Measurements from ENCODE around the gene RARRES2. TPM values are rescaled to one million over a fixed set of nuclear protein-coding genes. Genes with fewer than 3 reads are reported as not detected.

Gene RARRES2
- total RNA-seq, 1 experiment from 2014 or later = 60.9 TPM

DNA sequence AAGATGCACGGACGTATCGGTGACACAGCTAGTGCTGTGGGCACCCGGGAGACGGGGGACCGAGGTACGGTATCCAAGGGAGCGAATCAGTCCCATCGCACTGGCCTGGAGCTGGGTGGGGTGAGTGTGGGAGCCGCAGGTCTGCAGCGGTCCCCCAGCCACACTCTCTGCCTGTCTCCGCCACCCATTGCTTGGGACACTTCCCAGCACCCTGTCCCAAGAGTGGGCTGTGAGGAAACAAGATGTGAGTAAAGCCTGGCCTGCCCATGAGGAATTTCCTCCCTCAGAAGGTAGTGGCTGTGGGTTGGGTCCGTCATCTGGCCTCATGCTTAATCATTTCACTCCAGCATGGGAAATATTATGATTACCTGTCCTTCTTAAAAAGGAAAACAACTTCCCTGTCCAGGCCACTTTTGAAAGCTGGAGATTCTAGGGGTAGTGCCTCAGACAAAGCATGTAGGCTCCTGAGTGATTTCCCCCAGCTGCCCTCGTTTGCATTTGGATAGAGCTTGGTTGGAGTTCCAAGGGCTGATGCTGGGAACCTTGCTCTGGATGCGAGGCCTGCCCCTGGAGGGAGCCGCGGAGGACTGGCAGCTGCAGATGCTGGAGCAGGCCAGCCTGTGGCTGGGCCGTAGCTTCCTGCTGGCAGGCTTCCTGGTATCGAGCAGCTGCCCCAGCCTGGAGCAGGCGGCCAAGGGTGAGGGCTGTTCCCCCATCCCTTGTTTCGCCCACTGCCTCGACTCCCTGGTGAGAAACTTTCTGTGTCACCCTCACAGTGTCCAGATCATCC is 11.9 kb downstream of the RARRES2 start:
- no peaks in the 10 kb centered on the region; a peak in 1 of 5 replicates for H3K9me3 Mint-ChIP-seq
- H3K9me3 ChIP-seq (ENCODE audit: control insufficient read depth, low read depth, low read length) = no peaks in the 10 kb centered on the region
- TF ChIP-seq, protein P1, sequence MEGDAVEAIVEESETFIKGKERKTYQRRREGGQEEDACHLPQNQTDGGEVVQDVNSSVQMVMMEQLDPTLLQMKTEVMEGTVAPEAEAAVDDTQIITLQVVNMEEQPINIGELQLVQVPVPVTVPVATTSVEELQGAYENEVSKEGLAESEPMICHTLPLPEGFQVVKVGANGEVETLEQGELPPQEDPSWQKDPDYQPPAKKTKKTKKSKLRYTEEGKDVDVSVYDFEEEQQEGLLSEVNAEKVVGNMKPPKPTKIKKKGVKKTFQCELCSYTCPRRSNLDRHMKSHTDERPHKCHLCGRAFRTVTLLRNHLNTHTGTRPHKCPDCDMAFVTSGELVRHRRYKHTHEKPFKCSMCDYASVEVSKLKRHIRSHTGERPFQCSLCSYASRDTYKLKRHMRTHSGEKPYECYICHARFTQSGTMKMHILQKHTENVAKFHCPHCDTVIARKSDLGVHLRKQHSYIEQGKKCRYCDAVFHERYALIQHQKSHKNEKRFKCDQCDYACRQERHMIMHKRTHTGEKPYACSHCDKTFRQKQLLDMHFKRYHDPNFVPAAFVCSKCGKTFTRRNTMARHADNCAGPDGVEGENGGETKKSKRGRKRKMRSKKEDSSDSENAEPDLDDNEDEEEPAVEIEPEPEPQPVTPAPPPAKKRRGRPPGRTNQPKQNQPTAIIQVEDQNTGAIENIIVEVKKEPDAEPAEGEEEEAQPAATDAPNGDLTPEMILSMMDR (conservative IDR thresholded peaks at IDR 0.05) = peak; percentile 18; the same call in 1 of the 3 replicates
- H3K27me3 Mint-ChIP-seq (ENCODE audit: low read depth) = peaks cover 38% of the 10 kb centered on the region
- H2BK120ac ChIP-seq (ENCODE audit: low read depth, low read length, poor library complexity, severe bottlenecking) = no peak overlapping the region
- DNase-seq = peak; percentile 91
- peak overlapping the region in 1 of 2 experiments; percentile 22; a peak in 2 of 5 replicates for H3K4me3 Mint-ChIP-seq
- H2AK5ac ChIP-seq (ENCODE audit: insufficient read length, low read length) = no peak overlapping the region
- no peak overlapping the region for H2BK5ac ChIP-seq (ENCODE audit: insufficient read length, low read length)
- H3K4me2 ChIP-seq (ENCODE audit: insufficient read depth, insufficient read length, low read length) = no peak overlapping the region
- no peak overlapping the region; the same call in 1 of the 2 replicates for H3K14ac ChIP-seq (ENCODE audit: insufficient read depth, low read length)
- H4K91ac ChIP-seq (ENCODE audit: insufficient read length, low read depth, low read length) = peak overlapping the region; percentile 64
- no peaks in the 10 kb centered on the region for H3K79me2 ChIP-seq (ENCODE audit: insufficient read depth, low read length)
- no peaks in the 10 kb centered on the region for H3K27me3 ChIP-seq (ENCODE audit: insufficient read depth, low read length)
- peaks cover 15% of the 10 kb centered on the region; the same call in 1 of the 2 replicates for H3K4me1 ChIP-seq (ENCODE audit: insufficient read depth, low read length)
- H2BK20ac ChIP-seq (ENCODE audit: low read depth, low read length, poor library complexity, severe bottlenecking) = no peak overlapping the region
- no peak overlapping the region for H3K56ac ChIP-seq (ENCODE audit: insufficient read length, low read depth, low read length)
- no peak overlapping the region for H2AFZ ChIP-seq (ENCODE audit: low read length)
- WGBS (ENCODE audit: extremely low coverage, insufficient read length, low lambda C conversion rate) = no CpG with 5 or more reads among the region's 22 CpGs
- H3K36me3 Mint-ChIP-seq (ENCODE audit: insufficient read depth in 1 of 3, low read depth in 3 of 3) = peaks cover 9 to 55% (median 14%) of the 10 kb centered on the region in 3 experiments
- H3K79me1 ChIP-seq (ENCODE audit: insufficient read depth, low read depth, low read length, poor library complexity, severe bottlenecking) = no peaks in the 10 kb centered on the region
- no peak overlapping the region for H2BK15ac ChIP-seq (ENCODE audit: low read depth, low read length)
- no peak overlapping the region for H3K4ac ChIP-seq (ENCODE audit: low read depth, low read length)
- peaks cover 39 to 46% of the 10 kb centered on the region in 2 experiments for H3K4me1 Mint-ChIP-seq
- H3K27ac Mint-ChIP-seq = peak overlapping the region; percentile 89 to 96 (median 91)
- H4K5ac ChIP-seq (ENCODE audit: insufficient read length, low read depth, low read length) = no peak overlapping the region
- H3T11ph ChIP-seq (ENCODE audit: low read length) = no peak overlapping the region
- no peak overlapping the region for H4K8ac ChIP-seq (replicated peaks; ENCODE audit: insufficient read length, low read depth, low read length)
- H3K23ac ChIP-seq (ENCODE audit: insufficient read length, low read depth, low read length) = no peak overlapping the region
- H4K20me1 ChIP-seq (ENCODE audit: control insufficient read depth, insufficient read depth, insufficient read length) = no peaks in the 10 kb centered on the region
- no peak overlapping the region for H3K27ac ChIP-seq (ENCODE audit: insufficient read length, low read depth, low read length)
- no peak overlapping the region for H3K18ac ChIP-seq (ENCODE audit: insufficient read length, low read depth, low read length)
- H3K23me2 ChIP-seq (ENCODE audit: insufficient read length, low read depth, low read length, poor library complexity, severe bottlenecking) = no peaks in the 10 kb centered on the region
- no peak overlapping the region for H3K9ac ChIP-seq (ENCODE audit: extremely low read depth, insufficient read length, low read length)
- no peak overlapping the region for H2BK12ac ChIP-seq (ENCODE audit: insufficient read length, low read depth, low read length)
